GM21515 (cell line): ENCODE data around the gene ZIC4.

Experiments
- ATAC-seq: cut with Tn5 transposase; IDR thresholded peaks from one replicate; pipeline ENCODE4 v1.9.1; 2021; ENCODE audit not compliant: unreplicated experiment

Gene ZIC4

GRCh38 chr3:147356145-147356908, 50.0 kb downstream of the ZIC4 start:
- ATAC-seq = no peak

- no peak for ATAC-seq
Measured at GRCh38 chr3:147355753-147356090, 50.6 kb downstream of the ZIC4 start.

- no peak for ATAC-seq
Measured at GRCh38 chr3:147355084-147355752, 51.1 kb downstream of the ZIC4 start.

- ATAC-seq = no peak
Measured at GRCh38 chr3:147354623-147355022, 51.7 kb downstream of the ZIC4 start.

GRCh38 chr3:147351301-147351700, 55.0 kb downstream of the ZIC4 start:
- no peak for ATAC-seq

GRCh38 chr3:147348976-147349375, 57.4 kb downstream of the ZIC4 start:
- no peak for ATAC-seq

- ATAC-seq = no peak
Measured at GRCh38 chr3:147343926-147344325, 62.4 kb downstream of the ZIC4 start.

- ATAC-seq = no peak
Measured at GRCh38 chr3:147341727-147342126, 64.6 kb downstream of the ZIC4 start.

GRCh38 chr3:147336543-147337278, 69.6 kb downstream of the ZIC4 start:
- ATAC-seq = no peak
